HG02763 (cell line): ENCODE measurements around the gene TRANK1.
"Not testable (repeated sequence)": the region's sequence is repeated elsewhere in the genome, so short reads cannot be mapped to it uniquely, and the experiment has no call there.

ENCODE experiments used
- ATAC-seq: cut with Tn5 transposase; IDR thresholded peaks from one replicate; pipeline ENCODE4 v1.9.1; 2021; ENCODE audit warnings: mild to moderate bottlenecking, moderate library complexity; ENCODE audit not compliant: unreplicated experiment

TRANK1 gene

GRCh38 chr3:36923523-36923943 is 21.3 kb downstream of the TRANK1 start:
- no peak for ATAC-seq

- ATAC-seq: no peak
Observed at GRCh38 chr3:36920884-36921567, 23.8 kb downstream of the TRANK1 start.

GRCh38 chr3:36919439-36920160 is 25.3 kb downstream of the TRANK1 start:
- no peak for ATAC-seq

DNA sequence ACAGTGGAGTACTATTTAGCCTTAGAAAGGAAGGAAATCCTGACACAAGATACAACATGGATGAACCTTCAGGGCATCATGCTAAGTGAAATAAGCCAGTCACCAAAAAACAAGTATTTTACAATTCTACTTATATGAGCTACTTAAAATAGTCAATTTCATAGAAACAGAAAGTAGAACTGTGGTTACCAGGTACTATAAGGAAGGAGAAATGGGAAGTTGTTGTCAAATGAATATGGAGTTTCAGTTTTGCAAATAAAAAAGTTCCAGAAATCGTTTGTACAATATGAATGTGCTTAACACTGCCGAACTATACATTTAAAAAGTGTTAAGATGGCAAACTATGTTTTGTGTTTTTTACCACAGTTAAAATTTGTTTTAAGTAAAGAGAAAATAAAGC is 26.8 kb downstream of the TRANK1 start:
- peak; percentile 86 for ATAC-seq

DNA sequence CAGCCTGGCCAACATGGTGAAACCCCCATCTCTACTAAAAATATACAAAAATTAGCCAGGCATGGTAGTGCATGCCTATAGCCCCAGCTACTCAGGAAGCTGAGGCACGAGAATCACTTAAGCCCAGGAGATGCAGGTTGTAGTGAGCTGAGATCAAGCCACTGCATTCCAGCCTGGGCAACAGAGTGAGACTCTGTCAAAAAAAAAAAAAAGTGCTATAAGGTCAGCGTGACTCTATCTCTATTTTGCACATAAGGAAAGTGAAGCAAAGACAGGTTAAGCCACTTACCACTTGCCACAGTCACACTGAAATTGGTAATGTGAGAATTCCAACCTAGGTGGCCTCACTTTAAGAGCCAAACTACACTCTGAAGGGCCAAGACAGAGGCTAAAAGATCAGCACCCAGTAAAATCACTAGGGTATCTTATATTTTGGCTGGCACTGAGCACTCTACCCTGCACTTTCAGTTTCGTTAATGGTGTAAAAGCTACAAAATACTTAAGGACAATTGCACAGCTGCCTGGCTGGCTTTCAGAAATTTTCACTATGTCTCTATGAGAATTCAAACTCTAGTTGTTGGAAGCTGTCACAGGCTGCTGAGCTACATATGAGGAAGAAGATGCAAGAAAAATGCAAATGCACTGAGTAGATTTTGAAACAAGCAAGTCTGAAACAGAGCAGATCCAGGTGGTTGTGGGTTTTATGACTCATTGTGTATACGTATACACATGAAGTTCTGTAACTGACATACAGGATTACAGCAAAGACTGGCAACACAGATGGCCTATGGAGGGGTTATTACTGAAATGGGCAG is 32.7 kb downstream of the TRANK1 start:
- peak; percentile 92 for ATAC-seq

DNA sequence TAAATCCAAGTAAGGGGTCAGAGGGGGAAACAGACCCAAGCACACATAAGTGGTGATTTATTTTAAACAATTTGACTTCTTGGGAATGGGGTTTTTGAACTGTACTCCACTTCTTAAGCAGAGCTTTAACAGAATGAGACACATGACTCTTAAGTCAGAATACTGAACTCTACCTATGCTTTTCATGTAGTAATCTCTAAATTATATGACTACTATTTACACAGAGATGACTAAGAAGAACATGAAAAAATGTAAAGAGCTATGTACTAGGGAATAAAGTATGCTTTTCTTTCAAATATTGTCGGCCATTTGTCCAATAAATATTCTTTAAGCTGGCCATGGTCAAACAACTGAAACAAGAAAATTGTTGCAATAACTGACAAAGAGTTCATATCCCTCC is 35.2 kb downstream of the TRANK1 start:
- no peak for ATAC-seq

DNA sequence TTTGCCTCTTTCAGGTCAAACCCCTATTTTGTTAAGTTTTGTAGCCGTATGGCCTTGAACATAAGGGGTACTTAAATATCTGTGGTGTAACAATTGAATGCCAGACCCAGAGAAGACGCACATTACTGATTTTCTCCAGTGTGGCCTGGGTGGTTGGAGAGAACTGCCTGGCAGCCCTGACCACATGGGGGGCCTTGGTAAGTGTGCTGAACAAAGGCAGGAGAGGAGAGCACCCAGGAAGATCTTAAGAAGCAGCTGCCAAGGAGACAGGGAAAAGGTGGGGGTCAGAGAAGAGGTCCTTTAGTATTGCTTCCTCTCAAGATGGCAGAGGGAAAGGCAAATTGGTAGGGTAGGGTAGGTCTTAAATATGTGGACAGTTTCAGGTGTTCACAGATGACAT is 35.7 kb downstream of the TRANK1 start:
- no peak for ATAC-seq

GRCh38 chr3:36908647-36909180 is 36.1 kb downstream of the TRANK1 start:
- ATAC-seq: no peak

DNA sequence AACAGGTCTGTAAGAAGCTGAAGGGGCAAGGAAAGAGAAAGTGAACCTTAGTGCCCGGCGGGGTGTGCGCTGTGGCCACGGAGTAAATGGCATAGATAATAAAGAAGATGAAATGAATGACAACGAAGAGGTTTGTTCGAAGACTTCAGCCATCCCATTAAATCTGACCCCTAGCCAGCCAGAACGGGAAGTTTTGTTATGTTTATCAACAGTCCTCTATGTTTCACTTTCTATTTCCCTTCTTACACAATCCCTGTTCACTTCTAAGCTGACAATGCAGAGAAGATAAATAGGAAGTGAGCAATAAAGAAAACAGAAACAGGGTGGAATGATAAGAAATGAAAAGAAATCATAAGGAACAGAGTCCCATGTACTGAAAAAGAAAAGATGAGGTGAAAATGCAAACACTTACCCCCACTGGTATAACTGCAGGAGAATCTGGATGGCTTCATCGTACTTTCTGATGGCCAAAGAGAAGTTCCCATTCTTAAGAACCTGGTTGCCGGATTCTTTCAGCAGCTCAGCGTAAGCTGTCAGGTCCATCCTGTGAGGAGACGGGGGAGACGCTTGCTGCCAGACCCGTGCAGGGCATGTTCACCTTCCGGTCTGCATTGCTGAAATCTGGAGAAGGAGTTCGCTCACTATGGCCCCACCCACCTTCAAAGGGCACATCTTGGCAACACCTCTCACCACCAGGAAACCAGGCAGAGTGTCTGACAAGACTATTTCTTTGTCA is 36.8 kb downstream of the TRANK1 start:
- peak; percentile 30 for ATAC-seq

- no peak for ATAC-seq
Observed at GRCh38 chr3:36906504-36907149, 38.2 kb downstream of the TRANK1 start.

GRCh38 chr3:36905545-36905944 is 39.3 kb downstream of the TRANK1 start:
- ATAC-seq: no peak

DNA sequence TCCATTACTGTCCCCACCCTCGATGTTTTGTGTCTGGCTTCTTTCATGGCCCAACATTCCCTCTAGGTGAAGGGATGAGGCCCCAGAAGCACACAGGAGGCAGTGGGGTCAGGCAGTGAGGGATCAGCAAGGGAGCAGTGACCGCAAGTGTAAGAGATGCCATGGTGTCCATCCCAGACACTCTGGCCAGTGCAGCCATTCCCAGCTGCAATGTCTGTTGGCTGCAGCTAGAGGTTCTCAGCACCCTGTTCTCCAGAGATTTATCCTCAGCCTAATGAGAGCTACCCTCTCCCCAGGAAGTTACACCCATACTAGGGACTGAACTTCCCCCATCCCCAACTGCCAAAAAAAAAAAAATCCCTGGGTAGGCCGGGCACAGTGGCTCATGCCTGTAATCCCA is 40.2 kb downstream of the TRANK1 start:
- ATAC-seq: no peak

DNA sequence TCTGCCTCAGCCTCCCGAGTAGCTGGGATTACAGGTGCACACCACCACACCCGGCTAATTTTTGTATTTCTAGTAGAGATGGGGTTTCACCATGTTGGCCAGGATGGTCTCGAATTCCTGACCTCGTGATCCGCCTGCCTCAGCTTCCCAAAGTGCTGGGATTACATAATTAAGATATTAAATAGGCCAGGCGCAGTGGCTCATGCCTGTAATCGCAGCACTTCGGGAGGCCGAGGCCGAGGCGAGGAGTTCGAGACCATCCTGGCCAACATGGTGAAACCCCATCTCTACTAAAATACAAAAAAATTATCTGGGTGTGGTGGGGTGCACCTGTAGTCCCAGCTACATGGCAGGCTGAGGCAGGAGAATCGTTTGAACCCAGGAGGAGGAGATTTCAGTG is 40.8 kb downstream of the TRANK1 start:
- not testable (repeated sequence) for ATAC-seq

- ATAC-seq: no peak
Observed at GRCh38 chr3:36903119-36903882, 41.6 kb downstream of the TRANK1 start.

DNA sequence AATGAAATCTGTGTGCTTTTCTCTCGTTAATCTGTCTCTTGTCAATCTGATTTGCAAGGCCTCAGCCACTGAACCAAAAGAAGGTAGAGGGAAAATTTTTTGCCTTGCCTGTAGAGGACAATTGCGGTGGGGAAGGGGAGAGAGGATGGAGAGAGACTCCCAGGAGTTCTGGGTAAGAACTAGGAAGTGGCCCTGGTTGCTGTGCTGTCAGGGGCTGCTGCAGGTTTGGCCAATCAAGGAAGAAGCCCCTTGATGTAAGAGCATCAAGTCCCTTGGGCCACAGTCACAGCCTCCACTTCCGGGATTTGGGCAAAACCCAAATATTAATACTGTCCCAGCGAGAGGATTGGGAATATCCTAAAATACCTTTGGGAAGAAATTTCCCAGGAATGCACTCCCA is 43.3 kb downstream of the TRANK1 start:
- no peak for ATAC-seq

GRCh38 chr3:36900474-36901443 is 44.1 kb downstream of the TRANK1 start:
- ATAC-seq: no peak

DNA sequence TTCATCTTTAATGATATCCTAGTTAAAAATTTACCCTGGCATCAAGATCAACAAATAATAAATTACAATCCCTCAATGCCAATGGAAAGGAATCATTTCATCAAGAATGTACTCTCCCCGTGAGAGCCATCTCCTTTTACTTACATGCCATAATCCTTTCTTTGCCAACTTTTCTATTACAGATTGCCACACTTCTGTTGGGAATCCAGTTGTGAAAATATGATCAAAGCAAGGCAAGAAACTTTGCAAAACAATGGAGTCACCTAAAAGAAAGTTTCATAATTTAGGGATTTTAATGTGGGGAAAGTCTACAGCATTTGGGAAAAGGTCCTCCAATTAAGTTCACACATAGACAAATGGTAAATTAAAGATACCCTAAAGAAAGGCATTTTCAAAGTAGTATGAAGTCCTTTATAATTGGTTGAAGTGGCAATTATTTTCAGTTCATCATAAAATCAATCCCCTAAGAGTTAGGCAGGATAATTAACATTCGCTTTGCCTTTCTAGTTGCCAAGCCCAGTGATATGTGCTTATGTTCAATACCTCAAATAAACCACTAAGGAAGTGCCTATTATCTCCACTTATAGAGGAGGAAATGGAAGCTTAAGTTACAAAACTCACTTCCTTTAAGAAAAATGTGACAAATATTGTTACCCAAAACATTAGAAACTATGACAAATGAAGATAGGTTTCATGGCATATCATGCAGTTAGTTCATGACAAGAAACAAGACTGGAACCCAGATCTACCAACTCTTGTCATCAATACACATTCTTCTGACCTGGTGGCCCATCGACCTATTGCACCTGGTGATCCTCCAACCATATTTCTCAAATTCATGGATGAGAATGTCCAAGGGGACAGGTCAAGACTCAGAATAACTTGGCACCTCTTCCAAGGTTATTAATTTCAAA is 49.1 kb downstream of the TRANK1 start:
- no peak for ATAC-seq
